GM18873 (cell line): Measurements from ENCODE around the gene GALNT18.

Experiments
- ATAC-seq: cut with Tn5 transposase; IDR thresholded peaks from one replicate; pipeline ENCODE4 v1.9.1; 2021; ENCODE audit warnings: mild to moderate bottlenecking, moderate library complexity, moderate number of reproducible peaks; ENCODE audit not compliant: unreplicated experiment, low FRiP score

Gene GALNT18

DNA sequence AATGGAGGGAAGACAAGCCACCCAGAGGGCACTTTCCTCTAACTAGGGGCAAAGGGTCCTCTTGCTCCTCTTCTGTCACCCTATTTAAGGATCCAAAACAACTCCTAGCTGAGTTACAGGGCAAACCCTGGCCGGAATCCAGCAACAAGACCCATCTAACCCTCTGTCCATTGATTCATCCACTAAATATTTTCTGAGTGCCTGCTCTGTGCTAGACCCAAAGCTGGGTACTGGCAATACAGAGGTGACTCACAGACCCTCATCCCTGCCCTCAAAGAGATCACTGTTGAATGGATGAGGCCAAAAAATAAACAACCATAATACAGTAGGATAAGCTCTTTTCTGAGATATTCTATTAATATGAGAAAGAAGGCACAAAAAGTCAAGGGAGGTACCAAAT, 4.3 kb upstream of the GALNT18 start:
- no peak for ATAC-seq

DNA sequence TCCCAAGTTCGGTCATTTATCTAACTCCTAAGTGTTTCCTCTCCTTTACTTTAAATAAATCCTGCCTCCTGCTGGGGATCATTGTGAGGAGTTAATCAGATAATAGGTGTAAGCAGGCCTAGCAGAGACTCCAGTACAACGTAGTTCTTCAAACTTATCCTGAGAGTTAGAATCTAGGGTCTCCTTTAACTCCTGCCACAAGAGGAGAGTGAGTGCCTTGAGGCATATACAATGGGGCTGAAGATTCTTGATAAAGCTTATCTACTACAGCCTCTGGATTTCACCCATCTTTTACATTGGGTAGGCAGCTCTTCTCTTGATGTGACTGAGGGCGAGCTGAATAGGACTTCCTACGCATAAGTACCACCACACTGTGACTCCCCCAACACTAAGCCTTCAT, 3.1 kb upstream of the GALNT18 start:
- ATAC-seq: no peak

DNA sequence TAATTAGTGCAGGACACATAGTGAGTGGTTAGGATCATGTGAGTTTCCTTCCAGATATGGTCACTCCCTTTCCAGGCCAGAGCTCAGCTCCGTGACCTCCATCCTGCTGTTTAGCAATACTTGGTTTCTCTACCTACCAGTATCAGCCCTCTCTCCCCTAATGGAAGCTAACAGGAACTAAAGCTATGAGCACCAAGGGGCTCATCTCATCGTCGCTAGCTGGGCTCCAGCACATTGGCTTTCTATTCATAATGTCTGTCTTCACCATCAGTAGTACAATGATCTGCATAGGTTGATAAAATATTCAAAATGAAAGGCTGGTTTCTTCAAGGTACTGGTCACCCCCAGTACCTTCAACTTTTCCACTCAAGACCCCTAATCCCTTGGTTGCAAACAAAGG, 2.4 kb upstream of the GALNT18 start:
- no peak for ATAC-seq

- no peak for ATAC-seq
These were observed 967 bp upstream of the GALNT18 start for GRCh38 chr11:11622772-11623171.

GRCh38 chr11:11622340-11622706, 518 bp upstream of the GALNT18 start:
- ATAC-seq: no peak

DNA sequence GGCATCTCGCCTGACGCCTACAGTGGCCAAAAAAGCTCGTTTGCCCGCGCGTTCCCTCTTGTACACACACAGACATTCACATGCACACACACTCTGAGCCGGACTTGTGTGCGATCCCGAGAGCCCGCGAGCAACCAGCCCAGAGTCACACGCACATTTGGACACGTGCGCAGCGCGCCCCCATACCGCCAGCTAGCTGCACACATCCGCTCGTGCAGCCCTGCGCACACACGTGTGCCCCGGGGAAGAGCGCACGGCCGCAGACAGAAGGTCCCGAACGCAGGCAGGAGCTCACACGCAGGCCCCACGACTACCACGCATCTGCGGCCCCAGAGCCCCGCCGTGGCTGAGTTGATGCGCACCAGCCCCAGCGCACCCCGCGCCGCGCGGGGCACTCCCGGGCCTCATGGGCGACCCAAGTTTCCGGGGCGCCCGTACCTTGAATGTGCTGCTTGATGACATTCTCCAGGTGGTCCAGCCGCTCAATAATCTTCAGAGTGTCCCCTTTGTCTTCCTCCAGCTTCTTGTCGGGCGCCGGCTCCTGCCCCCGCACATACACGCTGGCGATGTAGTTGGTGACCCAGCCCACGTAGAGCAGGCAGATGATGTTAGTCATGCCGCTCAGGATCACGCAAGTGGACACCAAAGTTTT, 758 bp downstream of the GALNT18 start:
- no peak for ATAC-seq

- ATAC-seq: no peak
These were observed 1.5 kb downstream of the GALNT18 start for GRCh38 chr11:11620173-11620920.

DNA sequence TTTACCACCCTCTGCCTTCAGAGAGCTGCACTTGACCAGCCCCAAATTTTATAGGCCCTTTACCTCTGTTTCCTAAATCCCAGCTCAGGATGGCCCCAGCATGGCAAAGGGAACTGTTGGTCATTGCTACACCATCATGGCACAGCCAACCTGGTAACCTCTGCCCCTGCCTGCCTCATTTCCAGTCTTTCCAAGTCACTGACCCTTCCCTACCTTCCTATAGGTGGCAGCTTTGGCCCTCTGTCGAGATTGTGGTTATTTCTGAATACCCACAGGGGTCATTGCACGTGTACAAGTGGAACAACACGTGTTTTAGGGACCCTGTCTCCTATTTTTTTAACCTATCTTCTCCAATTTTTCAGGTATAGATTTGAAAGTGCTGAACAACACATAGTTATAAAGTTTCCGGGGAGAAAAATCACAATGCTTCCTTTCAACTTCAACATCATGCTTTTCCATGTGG, 2.8 kb downstream of the GALNT18 start:
- no peak for ATAC-seq

GRCh38 chr11:11615086-11615485, 6.7 kb downstream of the GALNT18 start:
- no peak for ATAC-seq

- no peak for ATAC-seq
These were observed 9.4 kb downstream of the GALNT18 start for GRCh38 chr11:11612439-11612838.

DNA sequence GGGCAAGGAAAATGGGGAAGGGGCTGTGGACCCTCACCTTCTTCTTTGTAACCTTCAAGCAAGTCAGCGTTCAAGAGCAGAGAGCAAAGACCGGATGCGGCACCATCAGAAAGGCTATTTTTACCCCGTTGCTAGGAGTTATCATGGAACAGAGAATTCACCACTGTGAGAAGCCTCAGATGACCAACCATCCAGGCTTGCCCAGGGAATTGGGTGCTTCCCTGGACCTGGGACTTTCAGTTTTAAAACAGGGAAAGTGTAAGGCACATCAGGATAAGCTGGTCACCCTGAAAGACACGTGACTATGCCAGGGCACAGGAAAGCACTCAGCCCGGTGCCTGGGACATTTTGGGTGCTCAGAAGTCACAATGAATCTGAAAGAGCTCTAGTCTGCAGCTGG, 10.4 kb downstream of the GALNT18 start:
- no peak for ATAC-seq

DNA sequence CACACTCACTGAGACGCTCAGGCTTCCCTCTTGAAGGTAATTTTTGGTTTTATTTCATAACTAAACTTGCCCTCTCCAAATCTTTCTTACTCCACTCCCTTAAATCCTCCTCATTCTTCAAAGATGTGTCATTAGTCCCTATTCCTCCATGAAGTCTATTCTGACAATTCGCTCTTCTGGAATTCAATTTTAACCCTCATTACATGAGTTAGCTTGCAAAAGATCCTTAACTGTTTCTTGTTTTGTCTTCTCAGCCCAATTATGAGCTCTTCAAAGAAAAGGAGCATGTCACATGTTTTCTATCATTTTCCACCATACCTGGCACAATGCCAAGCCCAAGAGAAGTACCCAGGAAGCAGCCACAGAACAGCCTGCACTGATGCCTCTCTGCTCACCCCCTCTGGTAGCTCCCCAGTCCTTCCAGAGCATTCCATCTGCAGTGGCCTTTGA, 13.0 kb downstream of the GALNT18 start:
- no peak for ATAC-seq

- ATAC-seq: no peak
These were observed 14.0 kb downstream of the GALNT18 start for GRCh38 chr11:11607772-11608171.

DNA sequence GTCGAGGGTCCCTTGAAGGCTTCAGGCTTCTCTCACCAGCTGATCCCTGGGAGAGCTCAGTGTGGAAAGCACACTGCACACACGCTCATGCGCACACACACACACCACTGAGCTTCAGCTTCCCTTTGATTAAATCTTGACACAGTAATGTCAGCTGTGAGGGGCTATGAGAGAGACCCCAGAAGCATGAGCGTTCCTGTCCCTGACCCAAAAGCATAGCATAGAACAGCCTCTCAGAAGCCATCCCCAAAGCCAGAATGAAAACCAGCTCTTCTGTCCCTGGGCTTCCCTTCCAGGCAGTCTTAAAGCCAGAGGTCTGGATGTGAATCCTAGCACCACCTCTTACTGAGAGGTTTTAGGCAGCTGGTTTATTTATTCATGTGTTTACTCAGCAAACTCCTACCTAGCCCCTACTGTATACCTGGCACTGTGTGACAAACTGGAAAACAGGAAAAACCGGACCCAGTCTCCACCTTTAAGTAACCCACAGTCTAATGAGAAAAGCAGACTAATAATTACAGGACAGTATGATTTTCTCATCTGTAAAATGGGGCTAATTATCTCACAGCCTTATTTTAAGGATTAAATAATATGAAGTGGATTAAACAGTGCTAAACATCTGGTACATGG, 15.9 kb downstream of the GALNT18 start:
- ATAC-seq: no peak

DNA sequence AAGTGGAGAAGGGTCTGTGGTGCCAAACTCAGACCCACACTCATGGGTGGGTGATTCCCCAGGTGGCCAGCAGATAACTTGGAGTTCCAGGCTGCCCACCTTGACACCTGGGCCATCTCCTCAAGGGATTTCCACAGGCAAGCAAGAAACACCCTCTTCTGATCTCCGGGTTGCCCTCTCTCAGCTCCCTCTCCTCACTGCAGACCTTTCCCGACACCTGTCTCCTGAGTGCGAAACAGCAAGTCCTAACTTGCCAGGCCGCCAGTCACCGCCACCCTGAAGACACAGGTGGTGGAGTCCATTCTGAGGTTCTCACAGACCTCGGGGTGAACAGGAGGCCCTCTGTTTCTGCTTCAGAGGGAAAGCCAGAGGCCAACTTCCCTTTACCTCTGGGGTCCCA, 16.6 kb downstream of the GALNT18 start:
- no peak for ATAC-seq

GRCh38 chr11:11604370-11604990, 17.3 kb downstream of the GALNT18 start:
- ATAC-seq: no peak

DNA sequence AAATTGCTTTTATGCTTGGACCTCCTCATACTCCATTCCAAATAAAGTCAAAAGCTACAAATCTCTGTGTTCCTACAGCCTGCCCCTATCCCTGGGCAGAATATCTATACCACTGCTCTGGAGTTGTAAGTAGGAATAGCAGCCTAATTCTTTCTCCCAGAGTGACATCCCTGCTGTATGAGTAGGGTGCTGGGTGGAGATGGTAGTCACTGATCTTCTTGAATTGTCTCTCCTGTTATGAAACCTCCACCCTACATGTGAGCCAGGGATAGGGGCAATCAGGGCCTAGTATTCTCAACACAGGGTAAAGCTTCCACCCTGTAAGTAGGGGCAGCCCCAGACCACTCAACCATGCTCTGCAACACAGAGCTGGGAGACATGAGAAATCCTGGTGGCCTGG, 19.8 kb downstream of the GALNT18 start:
- ATAC-seq: no peak

- ATAC-seq: no peak
These were observed 21.5 kb downstream of the GALNT18 start for GRCh38 chr11:11600288-11600687.

- ATAC-seq: no peak
These were observed 23.6 kb downstream of the GALNT18 start for GRCh38 chr11:11598243-11598642.

DNA sequence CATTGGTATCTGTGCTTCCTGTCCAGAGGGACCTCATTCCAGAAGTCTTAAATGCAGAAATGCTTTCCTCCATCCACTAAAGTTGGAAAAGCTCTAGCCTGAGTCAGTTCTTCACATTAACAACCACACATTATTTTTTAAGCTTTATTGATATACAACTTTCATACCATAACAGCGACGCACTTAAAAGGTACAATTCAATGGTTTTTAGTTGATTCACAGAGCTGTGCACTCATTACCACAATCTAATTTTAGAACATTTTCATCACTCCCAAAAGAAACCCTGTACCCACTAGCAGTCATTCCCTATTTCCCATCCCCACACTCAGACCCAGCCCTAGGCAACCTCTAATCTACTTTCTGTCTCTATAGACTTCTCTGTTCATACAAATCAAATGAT, 27.6 kb downstream of the GALNT18 start:
- ATAC-seq: no peak

- ATAC-seq: no peak
These were observed 29.6 kb downstream of the GALNT18 start for GRCh38 chr11:11592146-11592684.
